Right lung (tissue), 5 donors: ENCODE results near the gene ZDHHC14. TPM values are rescaled to one million over a fixed set of nuclear protein-coding genes. Genes with fewer than 3 reads are reported as not detected.
"Not testable (repeated sequence)": the region's sequence is repeated elsewhere in the genome, so short reads cannot be mapped to it uniquely, and the experiment has no call there.

ENCODE experiments used
- DNase-seq, 2 donors: peaks; one replicate each; pipeline ENCODE4 v3.0.0-alpha.2; 2013
- polyA plus RNA-seq, 5 donors: library from polyadenylated mRNA; unstranded; fragments of 120-200 nt; gene quantifications; one replicate each; pipeline versions ENCODE4 v1.2.1 to v1.2.3, GENCODE V29; 2013; ENCODE audit warnings: inconsistent platforms in 1 of 5, low replicate concordance in 1 of 5; ENCODE audit not compliant: insufficient read length in 5 of 5, insufficient read depth in 1 of 5

Gene ZDHHC14
- polyA plus RNA-seq, 5 donors: 19.1 to 29.5 (median 25.6) TPM

GRCh38 chr6:157442291-157442690 lies 61.3 kb downstream of the ZDHHC14 start:
- no peak for DNase-seq

- DNase-seq: no peak
Observed at GRCh38 chr6:157443066-157443800, 62.2 kb downstream of the ZDHHC14 start.

GRCh38 chr6:157445277-157446009 lies 64.5 kb downstream of the ZDHHC14 start:
- no peak for DNase-seq

GRCh38 chr6:157447735-157448134 lies 66.7 kb downstream of the ZDHHC14 start:
- DNase-seq: no peak

- no peak for DNase-seq
Observed at GRCh38 chr6:157449610-157450009, 68.6 kb downstream of the ZDHHC14 start.

DNA sequence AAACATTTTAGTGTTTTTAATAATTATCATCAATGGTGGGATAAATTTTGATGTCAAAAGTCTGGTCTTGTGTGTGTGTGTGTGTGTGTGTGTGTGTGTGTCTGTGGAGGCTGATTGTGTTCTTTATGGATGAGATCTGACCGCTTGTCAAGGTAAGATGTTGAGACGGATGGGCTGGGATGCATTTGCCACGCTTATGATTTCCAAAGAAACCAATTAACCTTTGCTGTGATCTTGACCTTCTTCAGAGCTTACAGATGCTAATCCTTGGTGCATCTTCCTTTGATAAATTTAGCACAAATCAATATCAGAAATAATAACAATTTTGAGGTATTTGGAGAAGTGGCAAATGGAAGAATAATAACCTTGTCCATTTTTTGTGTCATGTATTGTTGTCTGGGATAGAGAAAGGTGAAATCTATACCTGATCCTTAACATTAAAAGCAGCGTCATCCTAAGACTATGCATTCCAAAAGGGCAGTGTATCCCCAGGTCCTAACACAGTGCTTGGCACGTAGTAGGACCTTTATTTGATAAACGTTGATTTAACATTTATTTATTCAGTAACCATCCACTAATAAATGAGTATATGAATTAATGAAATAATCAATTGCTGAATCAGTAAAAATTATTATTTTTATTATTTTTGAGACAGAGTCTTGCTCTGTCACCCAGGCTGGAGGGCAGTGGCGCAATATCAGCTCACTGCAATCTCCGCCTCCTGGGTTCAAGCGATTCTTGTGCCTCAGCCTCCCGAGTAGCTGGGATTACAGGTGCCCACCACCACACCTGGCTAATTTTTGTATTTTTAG lies 70.1 kb downstream of the ZDHHC14 start:
- no peak for DNase-seq

GRCh38 chr6:157452096-157452495 lies 71.1 kb downstream of the ZDHHC14 start:
- no peak for DNase-seq

DNA sequence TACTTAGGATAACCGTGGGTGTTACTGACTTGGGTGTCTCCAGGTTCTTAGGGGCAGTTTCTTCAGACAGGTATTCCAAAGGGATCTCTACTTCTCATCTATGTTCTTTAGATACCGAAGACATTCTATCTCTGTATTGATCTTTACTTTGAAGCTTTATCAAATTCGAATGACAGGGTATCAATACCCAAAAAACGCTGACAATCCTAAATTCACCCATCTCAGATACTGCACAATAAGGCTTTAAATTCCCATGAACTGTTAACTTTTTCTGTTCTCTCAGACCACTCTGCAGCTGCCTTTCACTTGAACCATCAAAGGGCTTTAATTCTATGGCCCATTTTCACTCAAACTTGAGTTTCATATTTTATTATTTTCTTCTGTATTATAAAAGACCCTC lies 72.1 kb downstream of the ZDHHC14 start:
- no peak for DNase-seq

DNA sequence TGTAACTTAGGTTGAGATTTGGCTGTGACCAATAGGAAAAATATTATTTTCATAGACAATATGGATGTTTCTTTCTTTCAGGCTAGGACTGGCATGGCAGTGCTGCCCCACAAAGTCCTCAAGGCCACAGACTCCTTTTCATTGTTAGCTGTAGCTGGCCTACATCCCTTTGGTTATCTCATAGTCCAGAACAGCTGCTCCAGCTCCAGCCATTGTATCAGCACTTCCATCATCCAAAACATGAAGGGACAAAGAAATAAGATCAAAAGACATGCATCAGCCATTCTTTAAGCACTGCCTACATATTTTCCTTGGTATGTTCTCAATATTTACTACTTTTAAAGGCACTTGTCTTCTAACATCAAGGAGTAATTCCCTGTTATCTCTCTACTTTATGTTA lies 73.0 kb downstream of the ZDHHC14 start:
- no peak for DNase-seq

DNA sequence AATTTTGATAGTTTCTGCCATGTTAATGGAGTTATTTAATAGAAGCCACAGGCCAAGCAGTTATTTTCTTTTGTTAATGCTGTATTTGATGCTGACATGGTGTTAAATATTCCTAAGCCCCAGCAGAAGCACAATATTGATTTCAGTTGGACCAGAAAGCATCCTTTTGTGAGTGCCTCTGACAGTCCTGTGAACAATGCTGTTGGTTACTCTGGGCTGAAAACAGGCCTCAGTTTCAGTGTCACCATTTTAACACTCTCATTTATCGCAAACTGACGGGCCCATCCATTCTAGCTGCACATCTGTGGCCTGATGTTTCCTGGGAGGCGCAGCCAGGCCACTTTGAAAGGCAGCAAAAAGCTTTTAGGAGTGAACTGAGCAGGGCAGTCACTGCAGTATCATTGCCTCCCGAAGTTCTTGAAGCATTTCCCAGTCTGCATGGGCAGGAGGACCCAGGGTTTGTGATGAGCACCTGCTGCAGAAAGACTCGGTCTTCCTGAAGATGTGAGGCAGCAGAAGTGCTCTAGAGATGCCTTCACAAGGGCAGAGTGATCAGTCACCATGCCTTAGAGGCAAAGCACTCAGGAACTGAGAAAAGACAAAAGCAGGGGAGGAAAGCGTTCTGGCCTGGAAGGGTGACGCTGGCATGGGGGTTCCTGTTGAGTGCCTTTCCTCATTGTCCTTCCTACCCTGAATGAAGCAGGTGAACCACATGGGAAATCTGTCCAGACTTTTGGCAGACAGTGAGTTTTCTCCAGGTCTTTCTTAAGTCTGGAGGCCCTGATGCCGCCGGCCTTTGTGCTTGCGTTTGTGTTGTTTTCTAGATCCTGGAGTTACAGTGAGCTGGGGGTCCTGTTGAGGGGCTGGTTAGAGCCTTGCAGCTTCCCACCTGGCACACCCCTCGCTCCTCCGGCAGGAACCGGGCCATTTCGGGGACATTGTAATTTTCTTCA lies 74.0 kb downstream of the ZDHHC14 start:
- DNase-seq: no peak

DNA sequence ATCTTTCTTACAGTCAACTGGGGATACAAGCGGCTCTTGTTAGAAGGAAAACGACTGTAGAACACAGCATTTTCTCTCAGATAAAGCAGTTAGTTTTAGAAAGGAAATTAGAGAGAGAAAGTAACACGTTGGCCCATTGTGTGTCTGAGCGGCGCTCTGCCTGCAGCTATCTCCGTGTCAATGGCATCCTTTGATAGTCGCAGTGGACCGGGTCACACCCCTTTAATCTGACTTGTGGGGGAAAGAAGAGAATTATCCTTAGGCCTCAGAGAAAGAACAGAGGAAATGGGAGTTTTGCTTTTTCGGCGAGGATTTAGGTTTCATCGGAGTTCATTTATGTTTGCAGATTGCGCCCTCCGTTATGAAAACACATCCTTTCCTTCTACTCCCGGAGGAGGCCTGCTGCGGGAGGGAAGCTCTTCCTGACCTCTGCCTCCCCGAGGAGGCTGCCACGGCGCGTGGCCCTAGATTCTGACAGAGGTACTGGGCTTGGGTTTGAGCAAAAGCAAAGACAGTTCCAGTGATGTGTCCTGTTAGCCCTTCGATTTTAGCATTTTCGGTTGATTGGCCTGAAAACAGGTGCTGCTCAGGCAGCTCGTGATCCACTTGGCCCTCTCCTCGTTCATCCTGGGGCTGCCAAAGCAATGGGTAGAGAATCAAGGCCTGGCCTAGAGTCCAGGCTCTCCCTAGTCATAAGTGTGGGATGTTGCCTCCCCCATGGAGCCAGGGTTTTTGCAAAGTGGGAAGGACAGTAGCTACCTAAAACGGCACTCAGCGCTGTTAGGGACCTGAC lies 74.9 kb downstream of the ZDHHC14 start:
- DNase-seq: no peak

DNA sequence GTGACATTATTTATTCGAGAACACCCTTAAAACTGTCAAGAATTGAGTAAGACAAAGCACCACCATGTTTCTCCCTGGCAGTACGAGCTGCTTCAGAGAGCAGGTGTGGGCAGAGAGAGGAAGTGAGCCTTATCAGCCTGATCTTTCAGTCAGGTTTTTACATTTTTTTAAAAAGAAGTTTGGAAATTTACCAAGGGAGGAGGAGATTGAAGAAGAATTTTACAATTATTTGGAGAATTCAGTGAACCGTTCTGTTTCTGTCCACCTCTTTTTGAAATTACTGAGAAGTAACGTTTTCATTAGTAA lies 75.5 kb downstream of the ZDHHC14 start:
- DNase-seq: no peak

- DNase-seq: no peak
Observed at GRCh38 chr6:157457787-157458186, 76.8 kb downstream of the ZDHHC14 start.

DNA sequence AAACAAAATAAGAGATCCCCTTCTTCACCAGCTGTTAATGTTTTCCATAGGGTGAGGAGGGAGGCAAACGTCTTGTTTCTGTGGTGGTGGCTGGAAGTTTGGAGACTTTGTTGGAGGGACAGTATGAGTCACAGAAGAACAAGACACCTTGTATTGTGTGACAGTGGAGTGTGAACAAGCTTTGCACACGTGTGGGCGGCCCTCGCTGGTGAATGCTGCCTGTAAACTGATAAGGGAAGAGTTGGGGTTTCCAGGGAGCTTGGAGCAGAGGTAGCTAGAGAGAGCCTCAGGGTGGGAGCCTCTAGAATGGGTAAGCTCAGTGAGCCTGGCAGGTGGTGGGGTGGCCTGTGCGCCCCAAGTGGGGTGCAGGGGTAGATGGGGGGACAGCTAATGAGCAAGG lies 78.3 kb downstream of the ZDHHC14 start:
- no peak for DNase-seq

DNA sequence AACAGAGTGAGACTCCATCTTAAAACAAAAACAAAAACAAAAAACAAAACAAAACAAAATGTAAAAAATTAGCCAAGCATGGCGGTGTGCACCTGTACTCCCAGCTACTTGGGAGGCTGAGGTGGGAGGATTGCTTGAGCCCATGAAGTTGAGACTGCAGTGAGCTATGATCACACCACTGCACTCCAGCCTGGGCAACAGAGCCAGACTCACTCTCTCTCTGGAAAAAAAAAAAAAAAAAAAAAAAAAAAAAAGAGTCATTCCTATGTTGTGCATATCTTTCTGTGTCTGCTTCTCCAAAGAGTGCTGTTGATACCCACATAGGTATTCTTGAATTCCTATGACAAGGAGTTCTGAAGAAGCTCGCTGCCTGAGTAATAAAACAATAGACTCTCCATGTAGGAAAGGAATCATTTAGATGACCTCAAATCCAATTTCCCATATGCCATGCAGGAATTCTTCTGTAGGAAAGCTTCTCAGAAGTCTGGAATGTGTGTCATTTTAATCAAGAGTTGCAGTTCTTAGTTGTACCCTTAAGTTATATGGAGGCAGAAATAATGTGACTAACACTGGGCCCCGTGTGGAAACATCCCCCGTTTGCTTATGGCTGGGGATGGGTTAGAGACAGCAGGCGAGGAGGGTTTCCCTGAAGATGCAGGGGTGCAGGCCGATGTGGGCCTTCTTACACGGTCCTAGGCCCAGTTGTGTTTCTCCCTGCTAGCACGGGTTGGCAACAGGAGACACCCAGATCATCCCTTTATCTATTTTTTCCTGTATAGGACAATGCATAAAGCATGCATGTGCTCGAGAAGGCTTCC lies 79.4 kb downstream of the ZDHHC14 start:
- DNase-seq: no peak

GRCh38 chr6:157461000-157461915 lies 80.3 kb downstream of the ZDHHC14 start:
- peak; percentile 32 to 33 for DNase-seq

GRCh38 chr6:157462956-157463742 lies 82.2 kb downstream of the ZDHHC14 start:
- DNase-seq: no peak

DNA sequence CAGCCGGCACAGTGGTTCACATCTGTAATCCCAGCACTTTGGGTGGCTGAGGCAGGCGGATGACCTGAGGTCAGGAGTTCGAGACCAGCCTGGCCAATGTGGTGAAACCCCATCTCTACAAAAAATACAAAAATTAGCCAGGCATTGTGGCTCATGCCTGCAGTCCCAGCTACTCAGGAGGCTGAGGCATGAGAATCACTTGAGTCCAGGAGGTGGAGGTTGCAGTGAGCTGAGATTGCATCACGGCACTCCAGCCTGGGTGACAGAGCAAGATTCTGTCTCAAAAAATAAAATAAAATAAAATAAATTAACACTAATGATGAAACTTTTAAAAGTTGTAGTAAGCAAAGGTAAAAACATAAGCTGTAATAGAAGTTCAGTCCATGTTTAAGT lies 82.7 kb downstream of the ZDHHC14 start:
- DNase-seq: not testable (repeated sequence)
